DND-41 (cell line): ENCODE data around the gene ATG13.

ENCODE experiments used
- ATAC-seq: fragments of 200-7000 bp; cut with Tn5 transposase; 3 replicates; pipeline ENCODE4 v1.9.1; 2021; ENCODE audit warnings: low read depth; ENCODE audit not compliant: insufficient read depth
- DNase-seq: peaks from one replicate; pipeline ENCODE4 v3.0.0-alpha.2; 2020
- H2AFZ ChIP-seq: 2 replicates; pipeline ENCODE4 v1.6.0; 2012; ENCODE audit warnings: low read depth, low read length
- H3K27ac ChIP-seq: 2 replicates; pipeline ENCODE4 v1.5.1; 2012; ENCODE audit warnings: low read length, inconsistent platforms
- H3K27me3 ChIP-seq: fragments of 200-600 bp; sonication (generic); 2 replicates; pipeline ENCODE4 v1.6.0; 2012; ENCODE audit warnings: low read length, mild to moderate bottlenecking, inconsistent platforms; ENCODE audit not compliant: insufficient read depth, poor library complexity
- H3K36me3 ChIP-seq: 2 replicates; pipeline ENCODE4 v1.5.1; 2012; ENCODE audit warnings: low read length, inconsistent platforms; ENCODE audit not compliant: insufficient read depth
- H3K4me1 ChIP-seq: 2 replicates; pipeline ENCODE4 v1.5.1; 2012; ENCODE audit warnings: mild to moderate bottlenecking, low read length; ENCODE audit not compliant: insufficient read depth
- H3K4me2 ChIP-seq: 2 replicates; pipeline ENCODE4 v1.6.0; 2012; ENCODE audit warnings: mild to moderate bottlenecking, moderate library complexity, low read length, inconsistent platforms; ENCODE audit not compliant: insufficient read depth
- H3K4me3 ChIP-seq, 2 experiments: fragments of 200-600 bp in 1 of 2; shearing (Covaris generic) in 1 of 2; 2 replicates each; pipeline ENCODE4 v1.5.1; 2012 to 2016; ENCODE audit warnings: inconsistent platforms in 2 of 2, low read length in 2 of 2, mild to moderate bottlenecking in 2 of 2, low read depth in 1 of 2, moderate library complexity in 1 of 2
- H3K79me2 ChIP-seq: 2 replicates; pipeline ENCODE4 v1.6.0; 2012; ENCODE audit warnings: low read length, inconsistent platforms; ENCODE audit not compliant: insufficient read depth
- H3K9ac ChIP-seq: 2 replicates; pipeline ENCODE4 v1.6.0; 2012; ENCODE audit warnings: low read depth, mild to moderate bottlenecking, inconsistent platforms, low read length, moderate library complexity
- H3K9me3 ChIP-seq: 2 replicates; pipeline ENCODE4 v1.5.1; 2012; ENCODE audit warnings: low read length, moderate library complexity, mild to moderate bottlenecking, inconsistent platforms; ENCODE audit not compliant: insufficient read depth, severe bottlenecking
- H4K20me1 ChIP-seq: 2 replicates; pipeline ENCODE4 v1.6.0; 2012; ENCODE audit warnings: low read length; ENCODE audit not compliant: insufficient read depth
- CTCF ChIP-seq: IDR thresholded peaks from 2 replicates; pipeline ENCODE4 v1.5.1; 2012; ENCODE audit warnings: borderline replicate concordance, low read length, moderate library complexity, mild to moderate bottlenecking; ENCODE audit not compliant: poor library complexity, severe bottlenecking; ENCODE audit errors: extremely low read depth
- EZH2 ChIP-seq: IDR thresholded peaks from 3 replicates; pipeline ENCODE4 v1.6.1; 2012; ENCODE audit warnings: borderline replicate concordance, low read depth, mild to moderate bottlenecking, moderate library complexity, low read length, inconsistent platforms; ENCODE audit not compliant: severe bottlenecking

ATG13 gene

GRCh38 chr11:46686886-46687795 is 69.8 kb downstream of the ATG13 start:
- DNase-seq: no peak
- H3K4me2 ChIP-seq: no peak overlapping the region
- no peaks in the 10 kb centered on the region for H3K9me3 ChIP-seq
- H3K9ac ChIP-seq: no peak overlapping the region
- H2AFZ ChIP-seq: no peak overlapping the region
- TF ChIP-seq EZH2: no peak
- no peak for TF ChIP-seq CTCF
- H3K4me3 ChIP-seq: no peak overlapping the region
- no peaks in the 10 kb centered on the region; the same call in 1 of the 2 replicates for H3K79me2 ChIP-seq
- H4K20me1 ChIP-seq: peaks cover under 1% of the 10 kb centered on the region; the same call in 1 of the 2 replicates
- peaks cover 52% of the 10 kb centered on the region for H3K36me3 ChIP-seq
- no peaks in the 10 kb centered on the region for H3K27me3 ChIP-seq
- H3K4me1 ChIP-seq: no peaks in the 10 kb centered on the region
- no peak overlapping the region for H3K27ac ChIP-seq
- no peak for ATAC-seq

GRCh38 chr11:46690702-46691101 is 73.3 kb downstream of the ATG13 start:
- no peak for DNase-seq
- no peak overlapping the region for H3K27ac ChIP-seq
- no peaks in the 10 kb centered on the region; the same call in 1 of the 2 replicates for H3K79me2 ChIP-seq
- peaks cover 3% of the 10 kb centered on the region; the same call in 1 of the 2 replicates for H4K20me1 ChIP-seq
- H2AFZ ChIP-seq: no peak overlapping the region
- no peaks in the 10 kb centered on the region for H3K4me1 ChIP-seq
- TF ChIP-seq CTCF (no peak), EZH2 (no peak)
- H3K27me3 ChIP-seq: no peaks in the 10 kb centered on the region
- no peak overlapping the region for H3K9ac ChIP-seq
- H3K9me3 ChIP-seq: no peaks in the 10 kb centered on the region
- H3K4me2 ChIP-seq: no peak overlapping the region
- peaks cover 62% of the 10 kb centered on the region for H3K36me3 ChIP-seq
- H3K4me3 ChIP-seq: no peak overlapping the region
- no peak for ATAC-seq

GRCh38 chr11:46692450-46692849 is 75.1 kb downstream of the ATG13 start:
- no peak for DNase-seq
- H3K36me3 ChIP-seq: peaks cover 60% of the 10 kb centered on the region
- H3K79me2 ChIP-seq: peaks cover 7% of the 10 kb centered on the region
- H3K27ac ChIP-seq: no peak overlapping the region
- ATAC-seq: no peak
- H3K27me3 ChIP-seq: no peaks in the 10 kb centered on the region
- H3K4me3 ChIP-seq: no peak overlapping the region
- H4K20me1 ChIP-seq: peaks cover 8% of the 10 kb centered on the region; the same call in 1 of the 2 replicates
- H3K9ac ChIP-seq: no peak overlapping the region
- H2AFZ ChIP-seq: no peak overlapping the region
- 0 out of 2 replicates have a peak, but pooled peaks cover 2% of the 10 kb centered on the region for H3K4me1 ChIP-seq
- H3K9me3 ChIP-seq: no peaks in the 10 kb centered on the region
- no peak overlapping the region for H3K4me2 ChIP-seq
- no peak for TF ChIP-seq CTCF
- TF ChIP-seq EZH2: no peak
